Activated CD4-positive, alpha-beta T cell treated with anti-CD3 and anti-CD28 coated beads for 48 hours (primary cell): ENCODE results near the gene ABHD15.
"Not testable (repeated sequence)": the region's sequence is repeated elsewhere in the genome, so short reads cannot be mapped to it uniquely, and the experiment has no call there.

ENCODE experiments used
- DNase-seq: peaks from one replicate; pipeline ENCODE4 v3.0.0-alpha.2; 2020

Gene ABHD15

DNA sequence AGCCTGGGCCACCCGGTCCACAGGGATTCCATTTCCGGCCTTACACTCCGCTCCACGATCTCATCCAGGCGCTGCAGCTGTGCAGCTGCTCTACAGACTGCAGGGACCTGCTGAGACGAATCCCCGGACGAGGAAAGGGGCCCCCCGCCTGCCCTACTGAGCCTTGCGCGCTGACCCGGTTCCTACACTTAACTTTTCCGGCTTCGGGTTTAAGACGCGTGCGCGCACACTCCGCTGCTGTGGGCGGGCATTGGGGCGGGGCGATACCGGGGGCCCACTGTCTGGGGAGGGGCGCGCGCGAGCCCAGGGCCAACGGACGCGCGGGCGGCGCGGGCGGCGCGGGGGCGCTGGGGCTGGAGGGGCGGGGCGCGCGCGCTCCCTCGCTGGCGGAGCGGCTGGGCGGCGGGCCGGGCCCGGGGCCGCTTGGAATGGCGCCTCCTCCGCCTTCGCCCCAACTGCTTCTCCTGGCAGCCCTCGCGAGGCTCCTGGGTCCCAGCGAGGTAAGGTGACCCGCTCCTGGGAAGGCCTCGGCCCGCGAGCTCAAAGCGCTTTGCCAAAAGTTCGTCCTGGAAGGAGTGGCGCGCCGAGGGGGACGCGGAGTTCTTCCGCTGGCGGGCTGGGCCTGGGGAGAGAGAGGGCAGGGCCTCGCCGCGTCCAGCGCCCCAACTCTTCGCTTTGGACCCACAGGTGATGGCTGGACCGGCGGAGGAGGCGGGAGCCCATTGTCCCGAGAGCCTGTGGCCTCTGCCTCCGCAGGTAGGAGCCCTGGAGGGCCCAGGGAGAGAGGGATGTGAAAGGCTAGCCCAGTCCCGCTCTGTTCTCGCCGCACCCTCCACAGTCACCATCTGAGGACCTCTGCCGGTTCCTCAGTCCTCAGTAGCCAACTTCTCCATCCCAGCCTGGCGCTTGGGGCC is 1.8 kb upstream of the ABHD15 start, which contains the start of gene TP53I13:
Gene TP53I13 (plus strand): TSS at position 371 of the 914 bp plus-strand sequence. CDS start 58 bp downstream, at position 429.
- DNase-seq = peak; percentile 90

DNA sequence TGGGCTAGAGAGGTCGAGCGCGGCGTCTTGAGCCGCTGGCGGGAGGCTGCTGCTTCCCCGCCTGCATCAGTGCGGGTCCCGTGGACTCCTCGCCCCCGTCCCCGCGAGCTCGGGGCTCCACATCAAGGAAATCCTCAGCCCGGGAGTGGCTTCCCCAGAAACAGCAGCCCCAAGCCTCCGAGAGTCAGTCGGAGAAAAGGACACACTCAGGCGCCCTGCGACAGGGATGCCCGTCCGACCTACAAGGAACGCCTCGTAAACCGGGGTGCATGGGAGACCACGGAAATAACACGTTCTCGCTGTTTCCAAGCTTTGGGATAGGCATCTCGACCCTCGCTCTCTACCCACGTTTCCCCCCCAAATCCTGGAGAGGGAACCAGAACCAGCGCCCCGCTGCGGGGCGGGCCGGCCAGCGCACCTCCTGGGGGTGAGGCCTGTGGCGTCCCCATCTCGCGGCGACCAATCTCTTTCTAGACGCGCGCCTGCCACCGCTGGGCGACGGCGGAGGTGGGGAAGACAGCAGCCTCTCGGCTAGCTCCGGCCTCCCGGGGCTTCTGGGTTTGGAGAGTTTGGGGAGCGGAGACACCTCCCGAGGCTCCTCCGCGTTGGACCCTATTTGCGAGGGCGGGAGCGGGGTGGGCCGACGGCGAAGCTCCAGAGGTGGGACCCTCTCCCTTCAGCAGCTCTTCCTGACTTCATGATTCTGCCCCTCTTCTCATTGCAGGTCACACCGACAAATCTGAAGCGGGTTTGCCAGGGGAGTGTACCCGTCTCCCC is 905 bp upstream of the ABHD15 start:
- DNase-seq = peak; percentile 86

DNA sequence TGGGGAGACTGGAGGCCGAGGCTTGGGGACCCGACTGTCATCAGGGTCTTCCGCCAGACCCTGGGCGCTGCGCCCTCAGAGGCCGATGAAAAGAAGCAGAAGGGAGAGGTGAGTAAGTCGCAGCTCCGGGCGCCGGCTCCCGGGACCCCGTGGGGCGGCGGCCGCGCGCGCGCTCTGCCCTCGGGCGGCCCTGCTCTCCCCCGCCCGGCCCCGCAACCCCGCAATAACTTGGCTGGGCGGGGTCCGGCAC is 392 bp upstream of the ABHD15 start:
- no peak for DNase-seq

DNA sequence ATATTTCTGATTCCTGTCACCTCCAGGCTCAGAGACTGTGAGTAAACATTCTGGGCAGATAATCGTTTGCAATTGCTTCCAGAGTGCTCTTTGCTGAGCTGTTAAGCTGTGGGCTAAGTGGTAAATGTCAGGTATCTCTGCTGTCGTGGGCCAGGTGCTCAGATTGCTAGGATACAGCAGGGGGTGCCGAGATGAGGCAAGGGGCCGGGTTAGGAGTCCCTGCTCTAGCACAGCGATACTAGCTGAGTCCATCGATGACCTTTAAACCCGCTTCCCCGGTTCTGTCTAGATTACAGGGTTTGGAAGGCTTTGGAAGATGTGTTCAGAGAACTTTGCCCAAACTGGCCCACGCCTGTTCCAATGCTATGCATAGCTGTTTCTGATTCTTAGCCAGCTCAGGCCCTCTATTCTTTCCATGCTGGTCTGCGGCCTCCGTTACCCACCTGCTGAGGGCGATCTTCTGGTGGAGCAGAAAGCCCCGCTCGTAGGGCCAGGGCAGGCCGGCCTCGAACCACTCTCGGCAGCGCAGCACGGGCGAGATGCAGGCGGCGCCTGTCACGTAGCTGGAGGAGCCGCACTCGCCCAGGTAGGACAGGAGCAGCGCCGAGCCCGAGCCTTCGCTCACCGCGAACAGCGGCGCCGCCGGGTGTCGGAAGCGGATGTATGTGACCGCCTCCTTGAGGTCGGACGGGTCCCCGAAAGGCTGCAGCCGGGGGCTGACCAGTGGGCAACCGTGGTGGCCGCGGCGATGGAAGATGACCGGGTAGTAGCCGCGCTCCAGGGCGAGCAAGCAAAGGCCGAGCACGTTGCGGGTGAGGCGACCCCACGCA is 979 bp downstream of the ABHD15 start:
- DNase-seq = peak; percentile 75

DNA sequence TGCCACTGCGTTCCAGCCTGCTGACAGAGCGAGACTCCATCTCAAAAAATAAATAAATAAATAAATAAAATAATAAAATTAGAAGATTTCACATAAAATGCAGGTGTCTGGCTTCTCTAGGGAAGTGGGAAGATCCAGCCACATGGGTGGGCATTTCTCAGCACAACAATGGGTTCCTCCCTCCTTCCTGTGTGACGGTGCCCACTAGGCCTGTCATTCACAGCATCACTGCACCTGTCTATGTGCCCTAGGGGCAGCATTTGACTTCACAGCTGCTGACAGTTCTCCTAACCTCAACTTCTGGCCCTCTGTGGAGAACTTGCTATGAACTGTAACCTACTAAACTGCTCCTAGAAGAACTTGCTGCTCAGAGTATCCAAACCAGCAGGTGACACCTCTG is 3.0 kb downstream of the ABHD15 start:
- no peak for DNase-seq

DNA sequence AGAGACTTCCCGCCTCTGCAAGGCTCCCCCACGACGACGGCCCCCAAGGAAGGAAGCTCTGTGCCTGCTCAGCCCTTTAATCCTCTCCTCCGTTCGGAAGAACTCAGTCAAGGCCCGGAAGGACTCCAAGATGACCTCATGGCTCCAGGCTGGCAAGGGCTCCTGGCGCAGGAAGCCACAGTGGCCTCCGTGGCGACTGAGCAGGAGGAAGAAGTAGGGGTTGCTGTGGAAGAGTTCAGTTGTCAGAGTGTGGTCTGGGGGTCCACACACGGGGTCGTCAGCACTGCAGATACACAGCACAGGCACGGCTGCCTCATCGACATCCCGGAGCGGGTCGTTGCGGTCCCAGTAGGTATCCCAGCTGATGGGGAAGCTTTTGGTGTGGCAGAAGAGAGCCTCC is 4.2 kb downstream of the ABHD15 start:
- no peak for DNase-seq

DNA sequence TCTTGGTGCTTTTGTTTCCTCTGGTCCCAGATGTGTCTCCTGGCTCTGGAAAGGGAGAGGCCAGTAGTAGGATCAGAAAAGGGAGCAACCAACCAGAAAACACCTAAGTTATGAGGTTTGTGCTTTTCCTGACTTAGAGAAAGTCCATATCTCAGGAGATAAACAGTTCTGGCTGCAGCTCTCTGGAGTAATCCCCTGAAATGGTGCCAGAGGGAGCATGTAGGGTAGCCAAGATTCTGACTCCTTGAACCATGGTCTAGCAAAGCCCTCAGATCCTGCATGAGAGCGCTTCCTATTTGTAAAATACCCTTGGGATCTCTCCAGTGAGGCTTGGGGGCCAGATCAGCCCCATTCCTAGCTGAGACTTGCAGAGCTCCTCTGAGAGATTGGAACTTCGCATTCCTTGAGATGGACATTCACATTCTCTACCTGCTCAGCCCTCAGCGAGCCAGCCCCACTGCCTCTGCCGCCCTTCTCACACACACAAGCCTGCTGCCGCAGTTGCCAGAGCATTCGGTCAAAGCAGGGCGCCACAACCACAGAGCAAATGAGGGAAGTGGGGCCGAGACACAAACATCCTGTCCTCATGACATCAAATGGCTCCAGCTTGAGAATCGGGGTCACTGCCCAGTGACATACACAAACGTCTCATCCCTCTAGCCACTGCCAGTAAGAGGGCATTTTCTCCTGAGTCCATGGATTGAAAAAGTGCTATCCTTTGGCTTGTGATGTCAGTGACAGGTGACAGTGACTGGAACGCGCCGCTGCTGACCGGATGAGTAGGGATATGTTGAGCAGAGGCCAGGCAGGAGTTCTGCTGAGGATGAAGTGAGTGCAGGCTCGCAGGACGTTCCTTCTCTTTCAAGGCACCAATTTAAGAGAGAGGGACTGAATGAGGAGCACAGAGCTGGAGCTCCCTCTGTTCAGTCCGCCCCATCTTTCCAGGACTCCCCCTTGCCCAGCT is 5.0 kb downstream of the ABHD15 start:
- DNase-seq = no peak

DNA sequence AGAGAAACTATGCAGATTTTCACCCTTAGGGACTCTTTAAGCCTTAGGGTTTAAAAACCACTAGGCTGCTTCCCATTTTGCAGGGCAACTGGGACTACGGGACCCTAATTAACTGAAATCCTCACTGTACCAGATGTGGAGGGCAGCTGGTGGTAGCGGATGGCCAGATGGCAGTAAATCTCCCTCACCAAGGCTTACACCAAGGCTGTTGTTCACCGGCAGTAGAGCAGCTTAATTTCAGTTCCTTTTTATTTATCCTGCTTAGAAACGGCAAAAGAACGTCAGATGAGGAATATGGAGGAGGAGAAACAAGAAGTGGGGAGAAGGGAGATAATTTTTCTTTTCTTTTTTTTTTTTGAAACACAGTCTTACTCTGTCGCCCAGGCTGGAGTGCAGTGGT is 6.5 kb downstream of the ABHD15 start:
- no peak for DNase-seq

DNA sequence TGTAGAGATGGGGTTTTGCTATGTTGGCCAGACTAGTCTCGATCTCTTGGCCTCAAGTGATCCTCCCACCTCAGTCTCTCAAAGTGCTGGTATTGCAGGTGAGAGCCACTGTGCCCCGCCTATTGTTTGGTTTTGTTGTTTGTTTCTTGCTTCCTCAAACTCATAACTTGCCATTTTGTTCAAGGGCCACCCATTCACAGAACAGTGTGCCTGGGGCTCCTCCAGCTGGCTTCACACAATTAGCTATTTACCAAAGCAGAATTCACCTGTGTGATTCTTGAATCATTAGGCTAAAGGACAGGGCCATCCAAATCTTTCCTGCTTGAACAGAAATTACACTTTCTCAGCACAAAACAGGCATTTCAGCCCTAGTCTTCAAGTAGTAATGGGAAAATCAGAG is 7.2 kb downstream of the ABHD15 start:
- DNase-seq = no peak

DNA sequence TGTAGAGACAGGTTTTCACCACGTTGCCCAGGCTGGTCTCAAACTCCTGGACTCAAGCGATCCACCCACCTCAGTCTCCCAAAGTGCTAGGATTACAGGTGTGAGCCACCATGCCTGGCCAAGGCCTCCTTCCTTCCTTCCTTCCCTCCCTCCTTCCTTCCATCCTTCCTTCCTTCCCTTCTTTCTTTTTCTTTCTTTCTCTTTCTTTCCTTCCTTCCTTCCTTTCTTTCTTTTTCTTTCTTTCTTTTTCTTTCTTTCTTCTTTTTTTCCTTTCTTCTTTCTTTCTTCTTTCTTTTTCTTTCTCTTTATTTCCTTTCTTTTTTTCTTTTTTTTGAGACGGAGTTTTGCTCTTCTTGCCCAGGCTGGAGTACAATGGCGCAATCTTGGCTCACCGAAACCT is 8.7 kb downstream of the ABHD15 start:
- not testable (repeated sequence) for DNase-seq

DNA sequence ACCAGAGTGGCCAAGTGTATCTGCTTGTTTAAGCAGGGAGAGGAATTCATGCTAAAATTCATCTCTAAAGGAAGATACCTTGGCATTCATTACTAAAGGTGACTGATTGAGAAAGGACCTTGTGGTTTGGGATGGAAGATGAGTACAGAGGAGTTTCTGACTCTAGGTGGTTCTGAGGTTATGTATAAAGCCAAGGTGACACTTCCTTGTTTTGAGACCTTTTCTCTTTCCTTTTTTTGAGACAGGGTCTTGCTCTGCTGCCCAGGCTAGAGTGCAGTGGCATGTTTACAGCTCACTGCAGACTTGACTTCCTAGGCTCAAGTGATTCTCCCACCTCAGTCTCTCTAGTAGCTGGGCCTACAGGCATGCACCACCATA is 9.1 kb downstream of the ABHD15 start:
- no peak for DNase-seq

DNA sequence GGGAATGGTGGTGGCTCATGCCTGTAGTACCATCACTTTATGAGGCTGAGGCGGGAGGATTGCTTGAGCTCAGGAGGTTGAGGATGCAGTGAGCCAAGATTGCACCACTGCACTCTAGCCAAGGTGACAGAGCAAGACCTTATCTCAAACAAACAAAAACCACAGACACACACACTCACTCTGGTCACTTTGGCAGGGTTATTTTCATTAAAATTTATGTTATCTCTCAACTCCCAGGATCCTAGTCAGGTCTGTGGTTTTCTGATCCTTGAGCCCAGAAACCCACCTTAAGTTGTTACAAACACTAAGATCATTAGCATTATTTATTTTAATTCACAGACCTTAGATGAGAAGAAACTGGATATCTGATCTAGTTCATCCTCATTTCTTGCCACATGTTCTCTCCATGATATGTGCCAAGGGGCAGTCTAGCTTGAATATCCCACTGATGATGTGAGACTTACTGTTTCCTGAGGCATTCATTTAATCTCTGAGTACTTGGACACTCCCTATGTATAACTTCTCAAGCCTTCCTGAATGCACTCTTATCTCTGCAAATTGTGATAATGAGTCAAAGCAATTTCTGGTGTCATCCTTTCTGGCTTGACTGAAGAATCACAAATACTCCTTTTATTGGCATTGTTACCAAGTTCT is 9.6 kb downstream of the ABHD15 start:
- DNase-seq = no peak

DNA sequence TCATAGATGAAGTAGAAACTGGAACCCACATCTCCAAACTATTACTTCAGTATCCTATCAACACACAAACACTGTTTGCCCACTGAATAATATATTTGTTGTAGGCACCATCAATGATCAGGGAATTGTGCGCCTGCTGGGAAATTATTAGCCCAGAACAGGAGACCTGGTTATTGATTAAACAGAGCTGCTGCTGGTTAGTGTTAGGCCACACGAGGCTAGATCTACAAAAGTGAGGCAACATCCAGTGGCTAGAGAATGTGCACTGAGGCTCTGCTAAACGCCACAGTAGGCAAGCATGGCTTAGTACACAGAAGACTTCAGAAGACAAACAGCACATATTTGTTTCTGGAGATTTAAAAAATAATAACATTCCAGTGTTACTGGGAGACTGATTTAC is 11.0 kb downstream of the ABHD15 start:
- DNase-seq = no peak

DNA sequence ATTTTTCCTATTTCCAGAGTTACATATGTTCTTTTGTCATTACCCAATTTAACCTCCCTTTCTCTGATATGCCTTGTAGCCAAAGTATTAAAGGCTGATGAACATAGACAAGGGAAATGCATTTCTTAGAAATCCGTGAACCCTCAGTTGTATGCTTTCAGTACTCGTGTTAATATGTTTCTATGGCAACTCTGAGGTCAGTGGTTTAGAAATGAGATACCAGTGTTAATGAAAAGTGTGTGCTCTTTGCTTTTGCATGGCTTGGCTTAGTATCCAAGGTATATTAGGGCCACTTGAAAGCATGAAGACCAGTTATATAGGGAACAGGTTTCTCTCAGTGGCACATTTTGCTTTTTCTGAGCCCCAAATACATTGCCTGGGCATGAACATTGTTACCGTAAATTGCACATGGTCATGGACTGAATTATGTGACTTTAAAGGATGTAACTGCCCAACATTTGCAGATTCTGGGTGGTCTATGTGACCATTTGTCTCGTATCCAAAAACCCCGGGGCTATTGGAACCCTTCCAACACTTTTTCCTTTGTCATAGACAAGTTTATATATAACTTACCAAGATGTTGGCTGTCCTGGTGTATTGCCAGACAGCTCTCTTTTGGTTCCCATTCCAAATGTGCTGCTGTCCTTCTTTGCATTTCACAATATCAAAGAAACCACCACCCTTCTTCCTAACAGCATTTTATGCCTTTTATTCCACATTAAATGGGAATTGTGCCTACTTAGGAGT is 17.5 kb downstream of the ABHD15 start:
- DNase-seq = no peak

DNA sequence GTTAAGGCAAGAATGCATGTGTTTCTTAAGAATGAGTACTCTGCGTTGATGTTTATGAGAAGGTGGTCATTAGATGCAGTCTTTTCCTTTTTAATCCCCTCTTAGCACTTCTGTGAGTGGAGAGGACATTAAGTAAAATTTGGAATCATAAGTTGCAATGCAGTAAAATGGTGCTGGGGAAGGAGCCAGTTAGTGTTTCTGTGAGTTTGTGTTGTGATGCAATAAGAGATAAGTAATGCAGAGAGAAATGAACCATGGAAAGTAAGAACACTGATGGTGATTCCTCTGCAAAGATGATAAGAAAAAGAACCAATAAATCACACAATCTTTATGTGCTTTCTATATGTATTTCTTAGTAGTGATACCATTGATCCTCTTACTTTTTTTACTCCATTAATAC is 20.0 kb downstream of the ABHD15 start:
- DNase-seq = no peak

DNA sequence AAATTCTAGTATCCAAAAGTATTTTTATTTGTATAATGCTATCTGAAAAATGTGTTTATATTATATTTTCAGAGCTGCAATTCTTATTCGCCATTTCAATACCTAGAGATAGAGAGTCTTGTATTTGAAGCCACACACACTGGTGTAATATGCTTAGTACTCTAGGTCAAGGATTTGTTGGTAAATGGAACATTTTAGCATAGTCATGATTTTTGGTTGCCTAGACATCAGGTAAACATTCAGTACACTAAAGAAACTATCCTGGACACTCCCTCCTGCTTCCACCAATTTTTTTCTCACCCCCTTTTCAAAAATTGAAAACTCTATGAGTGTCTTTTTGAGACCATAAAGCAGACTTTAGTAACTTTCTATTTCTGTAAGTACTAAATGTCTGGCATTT is 20.8 kb downstream of the ABHD15 start:
- no peak for DNase-seq

DNA sequence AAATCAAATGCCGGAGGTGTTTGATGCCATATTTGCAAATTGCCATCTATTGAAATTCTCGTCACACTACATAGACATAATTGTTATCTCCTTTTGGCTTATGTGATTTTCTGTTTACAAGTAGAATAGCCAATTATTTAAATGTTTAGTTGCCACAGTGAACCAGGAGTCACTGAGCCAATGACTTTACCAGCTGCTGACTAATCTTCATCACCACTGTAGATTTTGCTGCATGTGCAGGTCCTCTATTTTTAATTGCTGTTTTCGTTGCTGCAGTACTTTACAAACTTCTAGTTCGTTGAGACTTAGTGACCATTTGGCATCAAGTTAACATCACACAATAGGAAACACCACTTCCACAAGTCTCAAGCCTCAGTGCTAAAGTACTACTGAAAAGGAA is 22.8 kb downstream of the ABHD15 start:
- DNase-seq = no peak

DNA sequence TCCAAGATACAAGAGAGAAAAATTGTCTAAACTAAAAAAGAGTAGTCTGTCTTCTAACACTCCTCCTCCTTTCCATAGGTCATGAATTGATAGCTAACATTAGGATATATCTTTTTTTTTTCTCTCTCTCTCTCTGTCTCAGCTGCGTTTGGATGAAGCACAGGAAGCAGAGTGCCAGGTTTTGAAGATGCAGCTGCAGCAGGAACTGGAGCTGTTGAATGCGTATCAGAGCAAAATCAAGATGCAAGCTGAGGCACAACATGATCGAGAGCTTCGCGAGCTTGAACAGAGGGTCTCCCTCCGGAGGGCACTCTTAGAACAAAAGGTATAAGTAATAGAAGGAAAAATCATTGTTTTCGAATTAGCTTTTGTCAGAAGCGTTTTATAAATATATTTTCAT is 32.9 kb downstream of the ABHD15 start:
- no peak for DNase-seq

DNA sequence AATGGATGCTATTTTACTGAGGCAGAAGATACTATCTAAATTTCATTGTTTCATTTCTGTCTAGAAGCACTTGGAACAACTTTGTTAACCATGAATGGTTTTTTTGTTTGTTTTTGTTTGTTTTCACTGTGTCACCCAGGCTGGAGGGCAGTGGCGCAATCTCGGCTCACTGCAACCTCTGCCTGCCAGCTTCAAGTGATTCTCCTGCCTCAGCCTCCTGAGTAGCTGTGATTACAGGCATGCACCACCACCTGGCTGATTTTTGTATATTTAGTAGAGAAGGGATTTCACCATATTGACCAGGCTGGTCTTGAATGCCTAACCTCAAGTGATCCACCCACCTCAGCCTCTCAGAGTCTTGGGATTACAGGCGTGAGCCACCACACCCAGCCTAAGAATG is 40.5 kb downstream of the ABHD15 start:
- DNase-seq = no peak

DNA sequence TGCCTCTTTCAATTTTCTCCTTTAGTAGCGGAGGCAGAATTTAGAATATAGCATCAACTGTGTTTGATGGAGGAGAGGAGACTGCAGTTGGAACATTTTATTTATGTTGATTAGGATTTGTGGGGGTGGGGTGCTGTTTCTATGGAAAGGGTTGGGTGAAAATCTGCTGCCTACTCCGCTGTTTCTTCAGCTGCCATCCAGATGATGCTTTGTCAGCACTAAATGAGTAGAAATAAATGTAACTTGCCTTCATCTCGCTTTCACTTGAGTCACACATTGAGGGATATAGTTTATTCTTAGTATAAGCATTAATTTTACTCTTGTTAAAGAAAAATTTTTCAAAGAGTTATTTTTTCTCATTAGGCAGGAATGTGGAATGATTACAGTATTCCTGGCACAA is 42.1 kb downstream of the ABHD15 start:
- no peak for DNase-seq

DNA sequence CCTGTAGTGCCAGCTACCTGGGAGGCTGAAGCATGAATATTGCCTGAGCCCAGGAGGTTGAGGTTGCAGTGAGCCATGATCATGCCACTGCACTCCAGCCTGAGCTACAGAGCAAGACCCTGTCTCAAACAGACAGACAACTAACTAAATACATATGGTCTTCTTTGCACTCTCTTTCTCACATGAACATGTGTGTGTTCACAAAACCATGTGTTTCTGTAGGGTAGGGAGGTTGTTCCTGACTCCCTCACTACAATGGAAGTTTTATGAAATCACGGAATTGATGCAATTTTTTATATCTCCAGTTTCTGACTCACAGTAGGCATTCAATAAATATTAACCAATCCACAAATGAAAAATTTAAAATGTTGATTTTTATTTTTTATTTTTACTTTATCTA is 48.5 kb downstream of the ABHD15 start:
- DNase-seq = no peak
